GM12872 (cell line): ENCODE data around the gene OGDHL.

Source experiments
- CTCF ChIP-seq: IDR thresholded peaks from 3 replicates; pipeline ENCODE4 v1.5.1; 2011; ENCODE audit warnings: low read depth, mild to moderate bottlenecking, low read length, moderate library complexity; ENCODE audit not compliant: insufficient read depth

The OGDHL gene

GRCh38 chr10:49752584-49752983, 9.5 kb downstream of the OGDHL start:
- TF ChIP-seq CTCF, result no peak

GRCh38 chr10:49751636-49752510, 10.2 kb downstream of the OGDHL start:
- TF ChIP-seq CTCF, result no peak

- no peak for TF ChIP-seq CTCF
Observed at GRCh38 chr10:49751216-49751615, 10.9 kb downstream of the OGDHL start.

- no peak for TF ChIP-seq CTCF
Observed at GRCh38 chr10:49750546-49750945, 11.6 kb downstream of the OGDHL start.

- no peak for TF ChIP-seq CTCF
Observed at GRCh38 chr10:49749556-49750491, 12.3 kb downstream of the OGDHL start.

GRCh38 chr10:49749144-49749543, 13.0 kb downstream of the OGDHL start:
- no peak for TF ChIP-seq CTCF

- no peak for TF ChIP-seq CTCF
Observed at GRCh38 chr10:49748006-49748405, 14.1 kb downstream of the OGDHL start.
